GM10266 (cell line): Measurements from ENCODE around the gene TFF2.

Experiments
- DNase-seq: peaks from one replicate; pipeline ENCODE4 v3.0.0; 2012; ENCODE audit errors: extremely low spot score
- CTCF ChIP-seq: IDR thresholded peaks from 2 replicates; pipeline ENCODE4 v1.5.1; 2012; ENCODE audit warnings: mild to moderate bottlenecking, low read depth; ENCODE audit not compliant: control insufficient read depth, insufficient read depth; ENCODE audit errors: missing control alignments

Gene TFF2

GRCh38 chr21:42346441-42346840 lies 4.4 kb downstream of the TFF2 start:
- no peak for DNase-seq
- TF ChIP-seq CTCF = no peak

GRCh38 chr21:42344631-42345030 lies 6.2 kb downstream of the TFF2 start:
- TF ChIP-seq CTCF = no peak

GRCh38 chr21:42343963-42344510 lies 6.8 kb downstream of the TFF2 start:
- no peak for TF ChIP-seq CTCF
- DNase-seq = no peak

More at GRCh38 chr21:42344631-42345030, 6.2 kb downstream of the TFF2 start:
- no peak for DNase-seq

- DNase-seq = no peak
- TF ChIP-seq CTCF = no peak
These were observed 7.2 kb downstream of the TFF2 start for GRCh38 chr21:42343556-42343955.

- DNase-seq = no peak
- no peak for TF ChIP-seq CTCF
These were observed 7.7 kb downstream of the TFF2 start for GRCh38 chr21:42343101-42343500.

GRCh38 chr21:42341776-42342542 lies 8.8 kb downstream of the TFF2 start:
- no peak for DNase-seq
- TF ChIP-seq CTCF = no peak

GRCh38 chr21:42340187-42341050 lies 10.4 kb downstream of the TFF2 start:
- DNase-seq = no peak
- TF ChIP-seq CTCF = no peak
